H9 (cell line): ENCODE data around the gene CEBPG. TPM values are rescaled to one million over a fixed set of nuclear protein-coding genes. Genes with fewer than 3 reads are reported as not detected.

Experiments
- DNase-seq: peaks from one replicate; pipeline ENCODE4 v3.0.0-alpha.2; 2017
- H2AFZ ChIP-seq: one replicate; pipeline ENCODE4 v1.6.1; 2013; ENCODE audit warnings: mild to moderate bottlenecking, low read length, control low read depth, moderate library complexity
- H2AK5ac ChIP-seq: 2 replicates; pipeline ENCODE4 v1.6.1; 2013; ENCODE audit warnings: low read length, control low read depth, mixed read lengths; ENCODE audit not compliant: insufficient read length
- H2BK120ac ChIP-seq: one replicate; pipeline ENCODE4 v1.6.1; 2013; ENCODE audit warnings: low read depth, mild to moderate bottlenecking, low read length, control low read depth, inconsistent platforms; ENCODE audit not compliant: poor library complexity, severe bottlenecking
- H2BK12ac ChIP-seq: 2 replicates; pipeline ENCODE4 v1.6.1; 2013; ENCODE audit warnings: low read length, control low read depth, mixed read lengths, low read depth; ENCODE audit not compliant: insufficient read length
- H2BK15ac ChIP-seq: 2 replicates; pipeline ENCODE4 v1.6.1; 2013; ENCODE audit warnings: low read depth, low read length, control low read depth
- H2BK20ac ChIP-seq: one replicate; pipeline ENCODE4 v1.6.1; 2013; ENCODE audit warnings: low read depth, mild to moderate bottlenecking, low read length, control low read depth, inconsistent platforms; ENCODE audit not compliant: poor library complexity, severe bottlenecking
- H2BK5ac ChIP-seq: 2 replicates; pipeline ENCODE4 v1.6.1; 2013; ENCODE audit warnings: low read length, control low read depth, mixed read lengths; ENCODE audit not compliant: insufficient read length
- H3K14ac ChIP-seq: 2 replicates; pipeline ENCODE4 v1.6.1; 2013; ENCODE audit warnings: low read length, control low read depth; ENCODE audit not compliant: insufficient read depth
- H3K18ac ChIP-seq: 2 replicates; pipeline ENCODE4 v1.6.1; 2013; ENCODE audit warnings: low read depth, mild to moderate bottlenecking, mixed read lengths, low read length, control low read depth; ENCODE audit not compliant: insufficient read length
- H3K23ac ChIP-seq: 2 replicates; pipeline ENCODE4 v1.6.1; 2013; ENCODE audit warnings: low read length, control low read depth, mixed read lengths, low read depth; ENCODE audit not compliant: insufficient read length
- H3K23me2 ChIP-seq: 2 replicates; pipeline ENCODE4 v1.6.1; 2013; ENCODE audit warnings: low read depth, mild to moderate bottlenecking, mixed read lengths, low read length, control low read depth; ENCODE audit not compliant: insufficient read length, poor library complexity, severe bottlenecking
- H3K27ac ChIP-seq: 2 replicates; pipeline ENCODE4 v1.5.1; 2013; ENCODE audit warnings: low read length, control low read depth, mixed read lengths, low read depth; ENCODE audit not compliant: insufficient read length
- H3K27me3 ChIP-seq: 2 replicates; pipeline ENCODE4 v1.6.1; 2013; ENCODE audit warnings: low read length, control low read depth, inconsistent platforms; ENCODE audit not compliant: insufficient read depth
- H3K4ac ChIP-seq: 2 replicates; pipeline ENCODE4 v1.6.1; 2013; ENCODE audit warnings: low read depth, mild to moderate bottlenecking, control low read depth, inconsistent platforms, low read length, moderate library complexity
- H3K4me1 ChIP-seq: 2 replicates; pipeline ENCODE4 v1.6.1; 2013; ENCODE audit warnings: low read length, control low read depth, inconsistent platforms; ENCODE audit not compliant: insufficient read depth
- H3K4me2 ChIP-seq: 2 replicates; pipeline ENCODE4 v1.6.1; 2013; ENCODE audit warnings: low read length, control low read depth, mixed read lengths; ENCODE audit not compliant: insufficient read length, insufficient read depth
- H3K56ac ChIP-seq: 2 replicates; pipeline ENCODE4 v1.6.1; 2013; ENCODE audit warnings: low read depth, mild to moderate bottlenecking, mixed read lengths, low read length, control low read depth; ENCODE audit not compliant: insufficient read length
- H3K79me1 ChIP-seq: 2 replicates; pipeline ENCODE4 v1.6.1; 2013; ENCODE audit warnings: low read depth, mild to moderate bottlenecking, moderate library complexity, low read length, control low read depth, inconsistent platforms; ENCODE audit not compliant: insufficient read depth, poor library complexity, severe bottlenecking
- H3K79me2 ChIP-seq: 2 replicates; pipeline ENCODE4 v1.6.1; 2013; ENCODE audit warnings: low read length, control low read depth, inconsistent platforms; ENCODE audit not compliant: insufficient read depth
- H3K9ac ChIP-seq: 2 replicates; pipeline ENCODE4 v1.6.1; 2013; ENCODE audit warnings: low read length, control low read depth, mixed read lengths; ENCODE audit not compliant: insufficient read length; ENCODE audit errors: extremely low read depth
- H3K9me3 ChIP-seq: one replicate; pipeline ENCODE4 v1.6.1; 2013; ENCODE audit warnings: low read depth, low read length, inconsistent platforms; ENCODE audit not compliant: control insufficient read depth
- H3T11ph ChIP-seq: one replicate; pipeline ENCODE4 v1.6.1; 2013; ENCODE audit warnings: mild to moderate bottlenecking, low read length, control low read depth, inconsistent platforms
- H4K20me1 ChIP-seq: one replicate; pipeline ENCODE4 v1.6.1; 2013; ENCODE audit not compliant: control insufficient read depth, insufficient read length, insufficient read depth
- H4K5ac ChIP-seq: 2 replicates; pipeline ENCODE4 v1.6.1; 2013; ENCODE audit warnings: low read depth, mild to moderate bottlenecking, mixed read lengths, low read length, control low read depth; ENCODE audit not compliant: insufficient read length
- H4K8ac ChIP-seq: replicated peaks from 2 replicates; pipeline ENCODE4 v1.6.1; 2013; ENCODE audit warnings: low read length, control low read depth, mixed read lengths, low read depth; ENCODE audit not compliant: insufficient read length
- H4K91ac ChIP-seq: 2 replicates; pipeline ENCODE4 v1.6.1; 2013; ENCODE audit warnings: low read depth, mild to moderate bottlenecking, moderate library complexity, mixed read lengths, low read length, control low read depth; ENCODE audit not compliant: insufficient read length
- H3K27ac Mint-ChIP-seq, 3 experiments: 2 replicates in 2 of 3; 3 replicates in 1 of 3; pipeline ENCODE4 v1.8.0; 2020 to 2021; ENCODE audit warnings: mixed read lengths in 3 of 3, mild to moderate bottlenecking in 1 of 3, moderate library complexity in 1 of 3
- H3K27me3 Mint-ChIP-seq: 2 replicates; pipeline ENCODE4 v1.8.0; 2021; ENCODE audit warnings: low read depth, mild to moderate bottlenecking, moderate library complexity, mixed read lengths
- H3K36me3 Mint-ChIP-seq, 3 experiments: 2 replicates in 2 of 3; 3 replicates in 1 of 3; pipeline ENCODE4 v1.8.0; 2020 to 2021; ENCODE audit warnings: low read depth in 3 of 3, mixed read lengths in 3 of 3; ENCODE audit not compliant: insufficient read depth in 1 of 3
- H3K4me1 Mint-ChIP-seq, 2 experiments: 2 replicates each; pipeline ENCODE4 v1.8.0; 2020; ENCODE audit warnings: mixed read lengths in 2 of 2
- H3K4me3 Mint-ChIP-seq, 2 experiments: 2 replicates in 1 of 2; 3 replicates in 1 of 2; pipeline ENCODE4 v1.8.0; 2020 to 2021; ENCODE audit warnings: mild to moderate bottlenecking in 2 of 2, mixed read lengths in 2 of 2, moderate library complexity in 1 of 2
- H3K9me3 Mint-ChIP-seq, 2 experiments: 2 replicates in 1 of 2; 3 replicates in 1 of 2; pipeline ENCODE4 v1.8.0; 2020; ENCODE audit warnings: mild to moderate bottlenecking in 2 of 2, mixed read lengths in 2 of 2, moderate library complexity in 1 of 2
- WGBS: extraction: QIAGEN DNeasy Blood & Tissue Kit; methylation state at CpG from one replicate; pipeline ENCODE4 v1.1.7; 2013; ENCODE audit warnings: missing lambda C conversion rate, low lambda C conversion rate, mixed read lengths; ENCODE audit not compliant: insufficient read length; ENCODE audit errors: extremely low coverage; 5-methylcytosine and 5-hydroxymethylcytosine counted together
- total RNA-seq: library from RNA; stranded (reverse); gene quantifications from 2 replicates; pipeline ENCODE4 v1.2.1, GENCODE V29; 2021
- TF ChIP-seq, protein P1 (sequence below): fragments of 200-600 bp; sonication (generic); conservative IDR thresholded peaks from 3 replicates; pipeline ENCODE4 v1.8.0; 2021; ENCODE audit warnings: antibody characterized with exemption, mild to moderate bottlenecking

CEBPG gene
- total RNA-seq, 1 experiment from 2014 or later: 33.7 TPM

DNA sequence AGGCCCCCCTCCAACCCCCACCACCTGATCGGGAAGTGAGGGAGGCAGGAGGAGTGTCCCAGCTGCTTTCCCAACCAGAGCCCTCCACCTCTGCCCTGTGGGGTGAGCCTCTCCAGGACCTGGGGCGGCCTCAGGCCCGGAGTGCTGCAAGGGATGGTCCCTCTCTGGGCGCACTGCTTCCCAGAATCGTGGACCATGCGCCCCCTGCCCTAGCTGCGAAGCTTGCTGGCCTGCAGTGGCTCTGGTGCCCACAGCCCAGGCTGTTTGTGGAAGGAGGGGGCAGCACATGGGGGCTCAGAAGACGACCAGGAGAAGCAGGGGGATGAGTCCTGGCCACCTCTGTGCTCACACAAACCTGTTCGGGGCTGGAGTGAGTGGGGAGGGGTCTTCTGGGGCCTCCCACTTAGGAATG is 33.6 kb downstream of the CEBPG start:
- Histone ChIP-seq H2BK120ac (no peak overlapping the region), H2BK20ac (no peak overlapping the region), H3K4me1 (no peaks in the 10 kb centered on the region), H4K5ac (no peak overlapping the region), H2BK12ac (no peak overlapping the region), H3K9me3 (no peaks in the 10 kb centered on the region), H3K23ac (no peak overlapping the region), H4K8ac (no peak overlapping the region), H2BK5ac (no peak overlapping the region), H2BK15ac (no peak overlapping the region), H3K27ac (no peak overlapping the region), H3K27me3 (no peaks in the 10 kb centered on the region), H3K18ac (no peak overlapping the region), H4K20me1 (no peaks in the 10 kb centered on the region), H3K4me2 (no peak overlapping the region), H3K79me2 (no peaks in the 10 kb centered on the region), H3K23me2 (no peaks in the 10 kb centered on the region), H3K56ac (no peak overlapping the region), H2AK5ac (no peak overlapping the region), H3K14ac (no peak overlapping the region; the same call in 1 of the 2 replicates), H3K9ac (no peak overlapping the region), H2AFZ (no peak overlapping the region), H3K4ac (no peak overlapping the region), H3T11ph (no peak overlapping the region), H3K79me1 (no peaks in the 10 kb centered on the region), H4K91ac (no peak overlapping the region)
- Mint-ChIP-seq H3K36me3 (no peaks in the 10 kb centered on the region; a peak in 2 of 7 replicates), H3K4me3 (no peak overlapping the region), H3K27ac (no peak overlapping the region), H3K9me3 (no peaks in the 10 kb centered on the region), H3K27me3 (no peaks in the 10 kb centered on the region), H3K4me1 (peaks cover 6 to 11% of the 10 kb centered on the region in 2 experiments)
- TF ChIP-seq, protein P1, sequence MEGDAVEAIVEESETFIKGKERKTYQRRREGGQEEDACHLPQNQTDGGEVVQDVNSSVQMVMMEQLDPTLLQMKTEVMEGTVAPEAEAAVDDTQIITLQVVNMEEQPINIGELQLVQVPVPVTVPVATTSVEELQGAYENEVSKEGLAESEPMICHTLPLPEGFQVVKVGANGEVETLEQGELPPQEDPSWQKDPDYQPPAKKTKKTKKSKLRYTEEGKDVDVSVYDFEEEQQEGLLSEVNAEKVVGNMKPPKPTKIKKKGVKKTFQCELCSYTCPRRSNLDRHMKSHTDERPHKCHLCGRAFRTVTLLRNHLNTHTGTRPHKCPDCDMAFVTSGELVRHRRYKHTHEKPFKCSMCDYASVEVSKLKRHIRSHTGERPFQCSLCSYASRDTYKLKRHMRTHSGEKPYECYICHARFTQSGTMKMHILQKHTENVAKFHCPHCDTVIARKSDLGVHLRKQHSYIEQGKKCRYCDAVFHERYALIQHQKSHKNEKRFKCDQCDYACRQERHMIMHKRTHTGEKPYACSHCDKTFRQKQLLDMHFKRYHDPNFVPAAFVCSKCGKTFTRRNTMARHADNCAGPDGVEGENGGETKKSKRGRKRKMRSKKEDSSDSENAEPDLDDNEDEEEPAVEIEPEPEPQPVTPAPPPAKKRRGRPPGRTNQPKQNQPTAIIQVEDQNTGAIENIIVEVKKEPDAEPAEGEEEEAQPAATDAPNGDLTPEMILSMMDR: no peak
- DNase-seq: no peak
- no CpG with 5 or more reads among the region's 9 CpGs for WGBS
